GM19397 (cell line): Measurements from ENCODE around the gene POLD3.

Experiments
- ATAC-seq: cut with Tn5 transposase; IDR thresholded peaks from one replicate; pipeline ENCODE4 v1.9.1; 2021; ENCODE audit warnings: mild to moderate bottlenecking, moderate library complexity; ENCODE audit not compliant: unreplicated experiment

The POLD3 gene, protein sequence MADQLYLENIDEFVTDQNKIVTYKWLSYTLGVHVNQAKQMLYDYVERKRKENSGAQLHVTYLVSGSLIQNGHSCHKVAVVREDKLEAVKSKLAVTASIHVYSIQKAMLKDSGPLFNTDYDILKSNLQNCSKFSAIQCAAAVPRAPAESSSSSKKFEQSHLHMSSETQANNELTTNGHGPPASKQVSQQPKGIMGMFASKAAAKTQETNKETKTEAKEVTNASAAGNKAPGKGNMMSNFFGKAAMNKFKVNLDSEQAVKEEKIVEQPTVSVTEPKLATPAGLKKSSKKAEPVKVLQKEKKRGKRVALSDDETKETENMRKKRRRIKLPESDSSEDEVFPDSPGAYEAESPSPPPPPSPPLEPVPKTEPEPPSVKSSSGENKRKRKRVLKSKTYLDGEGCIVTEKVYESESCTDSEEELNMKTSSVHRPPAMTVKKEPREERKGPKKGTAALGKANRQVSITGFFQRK

DNA sequence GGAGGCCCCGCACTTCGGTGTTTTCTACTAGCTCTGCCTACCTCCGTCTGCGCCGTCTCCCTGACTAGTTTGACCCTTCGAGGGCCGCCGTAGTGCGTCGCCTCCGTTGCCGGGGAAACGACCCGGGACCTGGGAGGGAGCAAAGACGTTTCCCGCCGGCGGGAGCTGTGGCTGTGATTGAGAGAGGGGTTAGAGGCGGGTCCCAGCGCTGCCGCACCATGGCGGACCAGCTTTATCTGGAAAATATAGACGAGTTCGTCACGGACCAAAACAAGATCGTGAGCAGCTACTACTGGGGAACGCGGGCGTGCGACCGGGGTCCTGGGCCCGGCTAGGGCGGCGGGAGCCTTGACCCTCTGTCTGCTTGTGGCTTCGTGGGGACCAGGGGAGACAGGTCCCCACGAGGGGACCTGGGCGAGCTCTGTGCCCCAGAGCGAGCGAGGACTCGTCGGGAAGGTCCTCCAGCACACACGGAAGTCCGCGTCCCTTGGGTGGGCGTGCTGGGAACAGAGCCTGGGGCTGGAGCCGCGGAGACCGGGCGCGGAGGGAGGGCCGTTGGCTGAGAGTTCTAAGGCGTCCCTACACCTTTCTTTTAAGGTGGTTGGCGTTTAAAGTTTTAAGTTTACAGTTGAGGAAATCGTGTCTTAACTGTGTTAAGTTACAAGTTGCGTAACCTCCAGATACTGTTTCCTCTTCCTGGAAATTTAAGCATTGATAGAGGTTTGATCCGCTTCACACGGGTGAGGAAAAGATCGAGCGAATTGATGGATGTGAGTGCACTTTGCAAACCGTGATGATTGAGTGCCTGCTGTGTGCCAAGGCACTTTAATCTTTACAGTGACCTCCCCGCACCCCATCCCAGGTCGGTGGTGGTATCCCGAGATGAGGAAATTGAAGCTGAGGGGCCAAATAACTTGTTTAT, at the start of gene POLD3:
Gene POLD3, plus strand, starts transcription at position 142 of the 922 bp plus-strand sequence. Its CDS starts 77 bp downstream, at position 219.
- ATAC-seq: peak; percentile 91

DNA sequence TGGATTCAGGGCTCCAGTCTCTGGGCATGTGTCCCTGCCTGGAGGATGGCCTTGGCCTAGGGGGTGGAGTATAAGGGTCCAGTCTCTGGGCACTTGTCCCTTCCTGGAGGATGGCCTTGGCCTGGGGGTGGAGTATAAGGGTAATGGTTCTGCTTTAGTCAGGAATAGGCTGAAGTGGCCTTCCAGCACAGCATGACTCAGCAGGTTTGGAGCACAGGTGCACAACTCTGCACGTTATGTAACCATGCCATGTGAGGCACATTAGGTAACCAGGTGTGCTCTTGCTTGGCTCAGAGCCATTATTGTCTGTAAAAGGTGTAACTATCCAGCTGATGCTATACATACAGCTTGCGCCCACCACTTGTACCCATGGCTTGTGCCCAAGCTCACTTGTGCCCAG, 48.4 kb upstream of the POLD3 start:
- ATAC-seq: no peak

DNA sequence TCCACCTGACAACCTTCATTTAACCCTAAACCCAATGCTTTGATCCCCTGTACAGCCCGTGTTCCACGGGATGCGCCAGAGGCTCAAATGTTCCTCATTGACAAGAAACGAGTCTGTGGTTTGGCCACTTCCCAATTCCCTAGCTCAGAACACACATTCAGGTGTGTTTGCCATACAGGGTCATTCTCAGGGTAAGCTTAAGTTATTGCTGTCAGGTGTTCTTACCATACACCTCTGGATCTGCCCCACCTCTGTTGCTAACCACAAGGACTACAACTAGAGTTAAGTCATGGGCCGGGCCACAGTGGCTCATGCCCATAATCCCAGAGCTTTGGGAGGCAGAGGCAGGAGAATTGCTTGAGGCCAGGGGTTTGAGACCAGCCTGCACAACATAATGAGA, 45.6 kb upstream of the POLD3 start:
- ATAC-seq: no peak

DNA sequence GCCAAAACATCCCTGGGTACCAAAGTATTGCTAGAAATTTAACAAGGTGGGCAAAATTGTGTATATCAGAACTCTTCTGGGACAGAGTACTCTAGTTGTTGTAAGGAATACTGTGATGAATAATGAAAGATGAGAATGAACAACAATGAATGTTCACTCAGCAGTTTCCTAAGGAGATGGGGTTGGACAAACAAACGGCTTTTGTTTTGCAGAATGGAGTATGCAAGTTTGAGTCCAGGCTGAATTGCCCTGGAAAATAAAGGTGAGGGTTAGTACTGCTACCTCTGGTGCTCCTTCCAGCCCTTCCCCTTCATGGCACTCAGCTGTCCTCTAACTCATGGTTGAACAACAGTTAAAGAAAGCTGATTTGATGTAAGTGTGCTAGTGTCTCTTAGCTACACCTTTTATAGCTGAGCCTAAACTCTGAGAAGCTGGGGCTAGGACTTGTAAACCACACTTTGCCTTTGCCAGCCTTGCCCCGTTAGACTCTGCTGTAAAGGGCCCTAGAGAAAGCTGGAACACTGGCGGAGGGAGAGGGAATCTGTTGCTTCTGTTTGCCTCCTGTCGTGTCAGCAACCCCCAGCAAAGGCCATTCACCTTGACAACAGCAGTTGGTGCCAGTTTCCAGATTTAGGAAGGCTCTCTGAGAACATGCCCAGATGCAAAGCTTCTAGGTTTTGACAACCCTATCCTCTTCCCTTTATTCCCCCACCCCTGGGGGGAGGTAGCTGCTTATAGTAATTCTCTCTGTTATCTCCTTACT, 41.2 kb upstream of the POLD3 start:
- no peak for ATAC-seq

DNA sequence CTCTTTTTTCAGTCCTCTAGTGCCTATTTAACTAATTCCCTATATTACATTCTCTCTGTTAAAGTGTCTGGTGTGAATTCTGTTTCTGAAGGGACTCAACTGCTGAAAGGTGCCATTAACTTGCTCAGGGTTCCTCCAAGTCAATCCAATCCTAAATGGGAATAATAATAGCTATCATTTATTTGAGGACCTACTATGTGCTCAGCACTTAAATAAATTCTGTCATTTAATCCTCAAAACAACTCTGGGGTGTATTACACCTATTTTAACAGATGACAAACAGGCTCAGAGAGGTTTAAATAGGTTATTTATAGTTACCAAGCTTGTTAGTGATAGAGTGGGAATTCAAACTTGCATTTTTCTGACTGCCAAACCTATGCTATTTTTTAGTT, 40.6 kb upstream of the POLD3 start:
- ATAC-seq: no peak

DNA sequence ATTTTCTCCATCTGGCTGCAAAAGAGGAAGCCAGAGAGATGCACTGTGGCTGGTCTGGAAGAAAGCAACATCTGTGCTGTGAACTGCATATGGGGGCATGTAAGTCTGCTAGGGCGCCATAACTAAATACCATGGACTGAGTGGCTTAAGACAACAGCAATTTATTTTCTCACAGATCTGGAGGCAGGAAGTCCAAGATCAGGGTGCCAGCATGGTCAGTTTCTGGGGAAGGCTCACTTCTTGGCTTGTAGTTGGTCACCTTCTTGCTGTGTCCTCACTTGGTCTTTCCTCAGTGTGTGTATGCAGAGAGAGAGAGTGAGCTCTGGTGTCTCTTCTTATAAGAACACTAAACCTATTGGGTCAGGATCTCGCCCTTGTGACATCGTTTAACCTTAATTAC, 34.9 kb upstream of the POLD3 start:
- no peak for ATAC-seq

DNA sequence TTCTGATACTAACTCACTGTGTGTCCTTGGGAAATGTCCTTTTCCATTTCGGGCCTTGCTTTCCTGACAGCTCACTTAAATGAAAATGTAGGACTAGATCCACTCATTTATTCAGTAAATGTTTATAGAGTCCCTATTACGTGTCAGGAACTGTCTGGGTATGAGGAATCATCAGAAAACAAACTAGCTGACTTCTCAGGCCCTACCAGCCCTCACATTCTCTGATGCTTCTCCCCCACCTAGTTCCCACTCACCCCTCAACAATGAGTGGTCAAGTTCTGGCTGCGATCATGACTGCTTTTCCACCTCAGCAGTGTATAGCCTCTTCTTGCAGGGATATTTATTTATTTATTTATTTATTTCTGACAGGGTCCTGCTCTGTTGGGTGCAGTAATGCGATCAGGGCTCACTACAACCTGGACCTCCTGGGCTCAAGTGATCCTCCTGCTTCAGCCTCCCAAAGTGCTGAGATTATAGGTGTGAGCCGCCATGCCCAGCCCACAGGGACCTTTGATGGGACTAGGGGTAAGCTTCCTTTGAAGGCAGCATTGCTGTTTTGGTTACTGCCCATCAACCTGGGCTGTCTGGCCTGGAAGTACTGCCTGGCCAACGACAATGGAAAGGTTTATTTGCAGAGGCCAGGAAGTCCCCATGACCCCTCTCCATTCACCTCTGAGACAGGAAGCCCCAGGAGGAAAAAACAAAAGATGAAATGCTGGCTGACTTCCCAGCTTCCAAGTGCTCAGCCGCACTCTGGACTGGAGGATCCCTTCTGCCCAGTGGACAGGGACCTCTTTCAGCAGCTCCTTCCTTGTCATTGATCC, 33.1 kb upstream of the POLD3 start:
- no peak for ATAC-seq

DNA sequence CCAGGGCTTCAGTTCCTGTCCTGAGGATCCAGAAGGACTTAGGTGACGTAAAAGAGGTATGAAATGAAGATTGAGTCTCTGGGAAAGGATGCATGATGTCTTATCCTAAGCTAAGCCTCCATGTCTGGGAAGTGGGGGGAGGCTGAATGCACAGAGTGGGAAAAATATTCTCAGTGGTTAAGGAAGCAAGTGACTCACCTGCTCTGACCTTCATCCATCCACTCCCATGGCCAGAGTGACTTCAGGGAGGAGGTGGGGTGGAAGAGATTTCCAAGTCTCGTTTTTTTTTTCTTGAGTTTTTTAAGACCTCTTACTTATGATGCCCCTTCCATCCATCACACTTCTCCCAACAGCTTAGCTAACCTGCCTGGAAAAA, 32.5 kb upstream of the POLD3 start:
- ATAC-seq: no peak

DNA sequence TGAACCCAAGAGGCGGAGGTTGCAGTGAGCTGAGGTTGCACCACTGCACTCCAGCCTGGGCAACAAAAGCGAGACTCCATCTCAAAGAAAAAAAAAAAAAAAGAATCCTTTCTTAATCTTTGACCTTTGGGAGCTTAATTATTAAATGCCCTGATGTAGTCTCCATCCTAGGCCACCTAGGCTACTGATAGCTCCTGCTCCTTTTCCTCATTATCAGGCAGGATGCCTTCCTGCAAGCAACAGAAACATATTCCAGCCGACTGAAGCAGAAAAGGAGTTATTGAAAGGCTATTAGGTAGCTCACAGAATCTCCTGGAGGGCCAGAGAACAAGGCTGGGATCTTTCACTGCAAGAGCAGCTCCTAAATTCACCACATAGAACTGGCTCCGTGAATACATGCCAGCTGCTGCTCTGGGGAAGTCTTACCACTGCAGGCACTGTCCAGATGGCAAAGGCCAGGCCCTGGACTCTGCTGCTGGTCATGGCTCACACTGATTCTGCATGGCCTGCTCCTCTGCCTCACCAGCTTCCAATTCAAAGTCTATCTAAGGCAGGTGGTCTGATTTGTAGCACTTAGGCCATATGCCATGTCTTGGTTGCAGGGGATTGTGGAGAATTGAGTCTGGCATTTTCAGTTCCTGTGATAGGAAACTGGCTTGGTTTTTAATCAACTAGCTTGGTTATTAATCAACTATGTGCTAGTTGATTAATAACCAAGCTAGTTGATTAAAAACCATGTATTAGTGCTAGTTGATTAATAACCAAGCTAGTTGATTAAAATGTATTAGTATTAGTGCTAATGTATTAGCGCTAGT, 26.0 kb upstream of the POLD3 start:
- no peak for ATAC-seq

DNA sequence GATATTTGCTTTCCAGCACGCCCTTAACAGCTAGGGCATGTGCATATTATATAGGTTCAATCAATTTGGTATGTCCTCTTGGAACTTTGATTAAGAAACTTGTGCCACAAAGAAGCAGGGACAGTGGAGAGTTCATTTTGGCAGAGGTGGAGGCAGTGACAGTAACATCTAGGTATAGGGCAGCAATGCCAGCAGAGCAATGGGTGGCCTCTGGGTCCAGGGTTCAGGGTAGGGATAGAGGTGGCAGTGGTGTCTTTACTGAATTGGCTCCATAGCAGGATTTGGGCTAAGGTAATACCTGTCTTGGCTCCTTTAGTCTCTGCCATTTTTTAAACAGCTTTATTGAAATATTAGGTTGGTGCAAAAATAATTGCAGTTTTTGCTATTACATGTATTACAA, 24.4 kb upstream of the POLD3 start:
- no peak for ATAC-seq

DNA sequence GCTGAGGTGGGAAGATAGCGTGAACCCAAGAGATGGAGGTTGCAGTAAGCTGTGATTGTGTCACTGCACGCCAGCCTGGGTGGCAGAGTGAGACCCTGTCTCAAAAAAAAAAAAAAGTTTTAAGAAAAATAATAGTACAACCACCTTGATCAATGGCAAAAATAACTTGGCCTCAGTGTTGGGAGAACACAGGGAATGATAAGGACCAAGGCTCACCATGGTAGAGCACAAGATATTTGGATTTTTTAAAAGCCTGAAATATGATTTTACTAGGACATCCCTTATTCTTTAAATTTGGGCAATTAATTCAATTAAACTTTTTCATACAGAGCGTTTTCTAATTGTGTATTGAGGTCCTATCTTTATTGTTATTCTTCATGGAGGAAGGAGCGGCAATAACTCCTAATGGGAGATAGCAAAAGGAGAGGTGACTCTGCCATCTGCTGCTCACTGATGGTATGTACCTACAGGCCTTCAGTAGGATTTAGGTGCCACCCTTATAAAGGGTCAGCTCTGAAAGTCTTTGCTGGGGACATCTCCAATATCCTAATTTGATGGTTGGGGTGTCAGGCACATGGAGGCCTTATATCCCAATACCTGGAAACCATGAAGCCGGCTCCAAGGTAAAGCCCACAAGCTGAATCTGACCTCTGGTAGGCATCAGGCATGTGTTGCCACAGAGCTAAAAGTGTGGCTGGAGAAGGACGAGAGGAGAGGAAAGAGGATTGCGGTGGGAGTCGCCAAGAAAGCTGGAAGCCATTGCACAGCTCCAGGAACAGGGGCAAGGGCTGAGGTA, 21.9 kb upstream of the POLD3 start:
- no peak for ATAC-seq

DNA sequence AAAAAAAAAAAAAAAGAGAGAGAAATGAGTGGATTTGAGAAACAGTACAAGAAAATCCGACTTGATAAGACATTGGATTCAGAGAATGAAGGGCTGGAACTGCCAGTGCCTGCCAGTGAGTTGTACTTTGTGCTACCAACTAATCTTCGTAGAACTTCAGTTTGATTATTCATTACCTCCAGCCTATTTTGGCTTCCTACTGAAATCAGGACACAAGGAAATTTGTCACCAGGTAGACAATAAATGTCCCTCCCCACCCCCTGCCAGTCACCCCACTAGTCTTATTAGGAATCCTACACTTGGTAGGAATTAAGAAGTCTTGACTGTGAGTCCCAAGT, 21.4 kb upstream of the POLD3 start:
- no peak for ATAC-seq

DNA sequence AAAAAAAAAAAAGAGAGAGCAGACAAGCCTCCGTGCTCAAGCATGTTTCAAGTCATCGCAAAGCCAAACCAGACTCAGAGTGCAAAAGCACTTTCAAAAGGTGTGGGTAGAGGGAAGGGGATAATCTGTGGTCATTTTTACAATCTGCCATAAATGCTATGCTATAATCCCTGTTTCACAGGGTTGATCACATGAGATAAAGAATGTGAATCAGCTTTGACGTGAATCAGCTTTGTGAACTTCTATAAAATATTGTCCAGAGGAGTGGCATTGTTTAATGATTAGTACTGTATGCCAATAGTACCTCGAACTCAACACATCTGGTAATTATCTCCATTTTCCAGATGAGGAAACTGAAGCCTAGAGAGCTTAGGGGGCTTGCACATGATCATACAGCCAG, 20.0 kb upstream of the POLD3 start:
- no peak for ATAC-seq

DNA sequence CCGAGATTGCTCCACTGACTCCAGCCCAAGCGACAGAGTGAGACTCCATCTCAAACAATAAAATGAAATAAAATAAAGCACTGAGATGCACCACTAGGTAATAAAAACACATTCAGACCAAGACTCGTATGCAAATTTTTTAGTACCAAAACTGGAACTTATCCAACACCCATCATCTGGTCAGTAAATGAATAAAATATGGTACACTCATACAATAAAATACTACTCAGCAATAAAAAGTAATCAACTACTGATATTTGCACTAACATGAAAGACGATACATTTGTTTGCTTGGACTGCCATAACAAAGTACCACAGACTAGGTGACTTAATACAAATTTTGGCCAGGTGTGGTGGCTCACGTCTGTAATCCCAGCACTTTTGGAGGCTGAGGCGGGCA, 17.8 kb upstream of the POLD3 start:
- ATAC-seq: no peak

DNA sequence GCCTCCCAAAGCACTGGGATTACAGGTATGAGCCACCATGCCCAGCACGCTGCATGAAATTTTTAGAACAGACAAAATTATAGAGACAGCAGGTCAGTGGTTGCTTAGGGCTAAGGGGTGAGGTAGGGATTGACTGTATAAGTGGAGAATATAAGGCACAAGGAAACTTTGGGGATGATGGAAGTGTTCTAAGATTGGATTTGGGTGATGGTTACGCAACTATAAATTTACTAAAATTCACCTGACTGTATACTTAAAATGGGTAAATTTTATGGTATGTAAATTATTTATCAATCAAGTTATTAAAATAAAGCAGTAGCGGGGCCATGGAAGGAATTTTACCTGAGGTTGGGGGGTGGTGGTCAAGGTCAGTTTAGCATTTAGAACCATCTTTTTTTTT, 16.4 kb upstream of the POLD3 start:
- no peak for ATAC-seq

DNA sequence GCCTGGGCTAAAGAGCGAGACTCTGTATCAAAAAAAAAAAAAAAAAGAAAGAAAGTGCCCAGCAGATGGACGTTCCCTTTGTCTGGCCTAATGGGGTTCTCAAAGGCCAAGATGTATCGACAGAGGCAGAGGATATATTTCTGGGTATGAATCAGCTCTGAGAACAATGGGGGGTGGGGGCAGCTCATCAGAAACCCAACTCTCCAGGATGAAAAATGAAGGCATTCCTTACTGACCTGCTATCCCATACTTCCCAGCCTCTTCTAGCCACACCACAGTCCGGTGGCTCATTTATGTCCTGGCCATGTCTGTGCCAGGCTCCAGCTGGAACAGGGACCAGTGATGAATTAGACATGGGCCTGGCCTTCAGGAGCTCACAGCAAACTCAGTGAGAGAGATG, 15.2 kb upstream of the POLD3 start:
- ATAC-seq: no peak

DNA sequence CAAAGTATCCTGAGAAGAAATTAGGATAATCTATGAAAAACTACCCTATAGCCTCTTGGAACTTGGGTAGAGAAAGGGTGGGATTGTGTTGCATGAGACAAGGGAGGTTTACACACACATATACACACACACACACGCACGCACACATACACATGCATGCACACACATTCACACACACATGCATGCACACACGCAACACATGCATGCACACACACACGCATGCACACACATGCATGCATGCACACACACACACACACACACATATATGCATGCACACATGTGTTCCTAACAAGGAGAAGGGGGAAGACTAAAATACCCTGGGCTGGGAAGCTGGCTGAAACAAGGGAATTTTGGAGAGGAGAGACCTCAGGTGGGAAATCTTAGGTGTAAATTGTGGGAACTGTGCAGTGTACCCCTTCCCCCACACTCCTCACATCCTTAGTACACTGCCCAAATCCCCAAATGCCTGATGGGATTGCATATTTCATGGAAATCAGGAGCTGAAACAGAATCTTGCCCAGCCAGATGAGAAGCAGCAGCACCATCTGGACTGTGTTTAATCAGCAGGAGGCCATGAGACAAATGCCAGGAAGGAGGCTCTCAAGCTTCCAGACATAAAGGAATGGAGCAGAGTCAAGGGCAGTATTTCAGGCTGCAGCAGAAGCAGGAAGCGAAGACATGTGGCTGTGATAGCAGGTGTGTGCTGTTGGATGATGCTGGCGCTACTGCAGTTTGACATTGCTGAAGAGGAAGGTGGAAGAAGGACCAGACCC, 14.6 kb upstream of the POLD3 start:
- no peak for ATAC-seq
